WERI-Rb-1 (cell line): Measurements from ENCODE around the gene ZNF133.
"Not testable (repeated sequence)": the region's sequence is repeated elsewhere in the genome, so short reads cannot be mapped to it uniquely, and the experiment has no call there.

ENCODE experiments used
- DNase-seq: peaks from one replicate; pipeline ENCODE4 v3.0.0-alpha.2; 2020
- H3K27ac ChIP-seq: fragments of 250-450 bp; sonication (Bioruptor Pico); 2 replicates; pipeline ENCODE4 v1.5.1; 2020; ENCODE audit warnings: mild to moderate bottlenecking, moderate library complexity
- H3K27me3 ChIP-seq: fragments of 250-450 bp; sonication (Bioruptor Pico); 2 replicates; pipeline ENCODE4 v1.5.1; 2021; ENCODE audit warnings: mild to moderate bottlenecking, low read depth, moderate library complexity; ENCODE audit not compliant: insufficient read depth, severe bottlenecking
- H3K36me3 ChIP-seq: fragments of 250-450 bp; sonication (Bioruptor Pico); 2 replicates; pipeline ENCODE4 v1.5.1; 2020; ENCODE audit warnings: mild to moderate bottlenecking, moderate library complexity
- H3K4me3 ChIP-seq: 2 replicates; pipeline ENCODE4 v1.5.1; 2011; ENCODE audit warnings: low read depth, mild to moderate bottlenecking, control low read depth, low read length
- H3K9me3 ChIP-seq: fragments of 250-450 bp; sonication (Bioruptor Pico); 2 replicates; pipeline ENCODE4 v1.5.1; 2021; ENCODE audit warnings: mild to moderate bottlenecking, moderate library complexity; ENCODE audit not compliant: severe bottlenecking
- CTCF ChIP-seq: IDR thresholded peaks from 2 replicates; pipeline ENCODE4 v1.5.1; 2011; ENCODE audit warnings: low read depth, mild to moderate bottlenecking, control low read depth, inconsistent platforms, low read length

The ZNF133 gene

GRCh38 chr20:18273738-18274137 is 14.6 kb upstream of the ZNF133 start:
- no peak for TF ChIP-seq CTCF
- DNase-seq, result no peak
- Histone ChIP-seq H3K4me3 (no peak overlapping the region), H3K9me3 (no peaks in the 10 kb centered on the region), H3K27ac (no peak overlapping the region), H3K27me3 (no peaks in the 10 kb centered on the region), H3K36me3 (no peaks in the 10 kb centered on the region)

GRCh38 chr20:18275960-18276359 is 12.4 kb upstream of the ZNF133 start:
- H3K9me3 ChIP-seq, H3K4me3 ChIP-seq, H3K27me3 ChIP-seq, H3K27ac ChIP-seq, H3K36me3 ChIP-seq, DNase-seq: not testable (repeated sequence)

DNA sequence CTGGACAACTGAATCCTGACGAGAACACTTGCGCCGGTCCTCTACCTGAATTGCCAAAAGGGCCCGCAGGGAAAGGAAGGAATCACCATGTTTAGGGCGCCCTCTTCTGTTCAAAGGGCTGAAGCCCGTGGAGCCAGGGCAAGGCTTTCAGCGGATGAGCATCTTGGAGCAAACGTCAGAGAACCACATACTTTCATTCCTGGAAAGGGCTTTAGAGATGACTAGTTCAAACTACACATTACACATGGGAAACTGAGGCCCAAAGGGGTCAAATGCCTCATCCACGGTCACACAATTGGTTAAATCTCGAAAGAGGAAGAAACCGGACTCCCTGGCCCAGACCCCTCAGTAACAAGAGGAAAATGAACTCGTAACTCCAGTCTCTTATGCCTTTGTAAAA is 11.5 kb upstream of the ZNF133 start:
- Histone ChIP-seq H3K27me3 (no peaks in the 10 kb centered on the region), H3K27ac (no peak overlapping the region), H3K4me3 (no peak overlapping the region), H3K36me3 (no peaks in the 10 kb centered on the region), H3K9me3 (no peaks in the 10 kb centered on the region)
- peak; percentile 89 for TF ChIP-seq CTCF
- peak; percentile 78 for DNase-seq

DNA sequence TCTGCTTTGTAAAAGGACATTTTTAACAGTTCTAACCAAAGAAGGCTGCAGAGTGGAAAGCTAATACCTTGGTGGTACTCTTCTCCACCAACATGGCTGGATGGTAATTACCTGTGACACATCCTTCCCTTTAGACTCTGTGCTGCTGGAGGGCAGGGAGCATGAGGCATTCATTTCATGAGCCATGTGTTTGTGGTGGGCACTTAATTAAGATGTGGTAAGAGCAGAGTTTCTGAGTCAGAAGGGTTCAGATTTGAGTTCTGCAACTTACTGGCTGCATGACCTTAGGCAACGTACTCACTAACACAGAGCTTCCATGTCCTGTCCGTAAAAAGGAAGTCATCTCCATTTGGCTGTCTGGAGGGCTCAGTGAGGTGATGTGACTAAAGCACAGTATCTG is 9.1 kb upstream of the ZNF133 start:
- no peak overlapping the region for H3K4me3 ChIP-seq
- DNase-seq, result no peak
- H3K36me3 ChIP-seq, result no peaks in the 10 kb centered on the region
- TF ChIP-seq CTCF, result no peak
- H3K27me3 ChIP-seq, result peaks cover 2% of the 10 kb centered on the region
- no peaks in the 10 kb centered on the region for H3K9me3 ChIP-seq
- H3K27ac ChIP-seq, result no peak overlapping the region

- DNase-seq, result no peak
- Histone ChIP-seq H3K36me3 (peaks cover 2% of the 10 kb centered on the region), H3K4me3 (no peak overlapping the region), H3K27me3 (peaks cover 2% of the 10 kb centered on the region), H3K27ac (no peak overlapping the region), H3K9me3 (peaks cover 3% of the 10 kb centered on the region)
- no peak for TF ChIP-seq CTCF
Observed at GRCh38 chr20:18284805-18285533, 3.4 kb upstream of the ZNF133 start.

DNA sequence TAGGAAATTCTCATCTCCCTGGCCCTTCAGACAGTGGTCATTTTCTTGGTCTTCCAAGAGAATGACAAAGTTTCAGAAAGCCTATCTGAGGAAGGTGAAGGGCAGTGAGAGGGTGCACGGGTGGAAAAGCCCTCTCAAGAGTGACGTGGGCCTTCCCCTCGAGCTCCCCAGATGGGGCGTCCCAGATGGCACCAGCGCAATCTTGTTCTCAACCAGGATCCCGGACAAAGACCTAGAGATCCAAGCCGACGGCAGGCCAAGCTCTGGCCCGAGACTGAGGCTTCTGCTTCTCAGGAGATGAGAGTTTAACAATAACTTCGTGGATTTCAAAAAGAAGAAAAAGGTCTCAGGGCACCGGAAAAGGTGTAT is 797 bp upstream of the ZNF133 start:
- H3K36me3 ChIP-seq, result peaks cover 2% of the 10 kb centered on the region
- TF ChIP-seq CTCF, result no peak
- H3K9me3 ChIP-seq, result peaks cover 3% of the 10 kb centered on the region
- DNase-seq, result peak; percentile 16
- peak overlapping the region; percentile 93 for H3K27ac ChIP-seq
- peak overlapping the region; percentile 80 for H3K4me3 ChIP-seq
- H3K27me3 ChIP-seq, result no peaks in the 10 kb centered on the region
